Glutamatergic neuron (in vitro differentiated cells): ENCODE data around the gene PAK5. TPM values are rescaled to one million over a fixed set of nuclear protein-coding genes. Genes with fewer than 3 reads are reported as not detected.
A peak's percentile ranks its signal among the peaks of the same experiment; 100 is the strongest.

ENCODE experiments used
- DNase-seq: peaks from one replicate; pipeline ENCODE4 v3.0.0; 2022
- H3K27ac Mint-ChIP-seq: one replicate; pipeline ENCODE4 v1.8.0; 2020; ENCODE audit warnings: mild to moderate bottlenecking, mixed read lengths, inconsistent platforms; ENCODE audit not compliant: unreplicated experiment
- H3K27me3 Mint-ChIP-seq: one replicate; pipeline ENCODE4 v1.8.0; 2020; ENCODE audit warnings: mild to moderate bottlenecking, moderate library complexity, mixed read lengths, inconsistent platforms; ENCODE audit not compliant: unreplicated experiment
- H3K36me3 Mint-ChIP-seq: one replicate; pipeline ENCODE4 v1.8.0; 2020; ENCODE audit warnings: mild to moderate bottlenecking, mixed read lengths, inconsistent platforms; ENCODE audit not compliant: unreplicated experiment
- H3K4me1 Mint-ChIP-seq: one replicate; pipeline ENCODE4 v1.8.0; 2020; ENCODE audit warnings: mild to moderate bottlenecking, low read depth, mixed read lengths, inconsistent platforms; ENCODE audit not compliant: unreplicated experiment
- H3K4me3 Mint-ChIP-seq: one replicate; pipeline ENCODE4 v1.8.0; 2020; ENCODE audit warnings: mild to moderate bottlenecking, mixed read lengths, inconsistent platforms; ENCODE audit not compliant: unreplicated experiment
- H3K9me3 Mint-ChIP-seq: one replicate; pipeline ENCODE4 v1.8.0; 2020; ENCODE audit warnings: mild to moderate bottlenecking, moderate library complexity, mixed read lengths, inconsistent platforms; ENCODE audit not compliant: unreplicated experiment
- total RNA-seq: library from RNA; stranded (reverse); fragmentation: NEBNext Ultra II Directional; extraction: Animal tissue kit (Norgen Biotek cat#: 25700); gene quantifications from one replicate; pipeline ENCODE4 v1.2.1, GENCODE V29; 2021; ENCODE audit not compliant: unreplicated experiment
- TF ChIP-seq, protein P1 (sequence below): fragments of 200-600 bp; sonication (generic); IDR thresholded peaks from one replicate; pipeline ENCODE4 v1.5.0; 2021; ENCODE audit not compliant: partially characterized antibody, unreplicated experiment

Gene PAK5
- total RNA-seq, 1 donor from 2014 or later: 6.8 TPM

DNA sequence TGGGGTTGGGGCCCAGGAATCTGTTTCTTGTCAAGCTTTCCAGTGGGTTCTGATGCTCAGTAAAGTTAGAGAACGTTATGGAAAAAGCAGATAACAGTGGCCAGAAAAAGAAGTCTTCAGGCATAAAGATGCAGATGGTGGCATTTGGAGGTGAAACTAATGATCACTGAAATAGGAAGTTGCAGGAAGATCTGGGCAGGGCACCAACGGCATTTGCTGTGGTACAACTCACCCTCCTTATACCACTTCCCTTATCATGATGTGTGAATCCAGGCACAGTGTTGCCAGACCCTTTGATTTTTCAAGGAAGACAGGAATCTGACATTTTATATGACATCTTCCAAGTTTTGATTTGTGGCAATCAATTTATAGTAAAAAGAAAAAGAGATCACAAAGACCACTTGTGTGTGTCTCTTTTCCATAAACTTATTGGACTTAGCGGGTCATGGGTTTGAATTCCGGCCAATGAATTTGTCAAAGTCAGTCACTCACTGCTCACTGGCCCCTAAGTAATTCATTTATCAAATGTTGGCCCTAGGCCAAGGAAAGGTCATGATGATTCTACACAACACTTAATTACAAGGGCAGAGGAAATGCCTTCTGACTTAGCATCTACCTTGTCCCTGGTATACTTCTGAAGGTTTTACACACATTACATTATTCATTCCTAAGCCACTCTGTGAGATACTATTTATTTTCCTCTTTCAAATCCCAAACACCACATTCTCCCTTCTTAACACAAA is 286.9 kb downstream of the PAK5 start:
- Mint-ChIP-seq H3K4me1 (no peaks in the 10 kb centered on the region), H3K27me3 (no peaks in the 10 kb centered on the region), H3K36me3 (peaks cover 6% of the 10 kb centered on the region), H3K27ac (no peak overlapping the region), H3K4me3 (no peak overlapping the region), H3K9me3 (no peaks in the 10 kb centered on the region)
- DNase-seq: no peak
- TF ChIP-seq, protein P1, sequence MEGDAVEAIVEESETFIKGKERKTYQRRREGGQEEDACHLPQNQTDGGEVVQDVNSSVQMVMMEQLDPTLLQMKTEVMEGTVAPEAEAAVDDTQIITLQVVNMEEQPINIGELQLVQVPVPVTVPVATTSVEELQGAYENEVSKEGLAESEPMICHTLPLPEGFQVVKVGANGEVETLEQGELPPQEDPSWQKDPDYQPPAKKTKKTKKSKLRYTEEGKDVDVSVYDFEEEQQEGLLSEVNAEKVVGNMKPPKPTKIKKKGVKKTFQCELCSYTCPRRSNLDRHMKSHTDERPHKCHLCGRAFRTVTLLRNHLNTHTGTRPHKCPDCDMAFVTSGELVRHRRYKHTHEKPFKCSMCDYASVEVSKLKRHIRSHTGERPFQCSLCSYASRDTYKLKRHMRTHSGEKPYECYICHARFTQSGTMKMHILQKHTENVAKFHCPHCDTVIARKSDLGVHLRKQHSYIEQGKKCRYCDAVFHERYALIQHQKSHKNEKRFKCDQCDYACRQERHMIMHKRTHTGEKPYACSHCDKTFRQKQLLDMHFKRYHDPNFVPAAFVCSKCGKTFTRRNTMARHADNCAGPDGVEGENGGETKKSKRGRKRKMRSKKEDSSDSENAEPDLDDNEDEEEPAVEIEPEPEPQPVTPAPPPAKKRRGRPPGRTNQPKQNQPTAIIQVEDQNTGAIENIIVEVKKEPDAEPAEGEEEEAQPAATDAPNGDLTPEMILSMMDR: no peak

- Mint-ChIP-seq H3K36me3 (peaks cover 6% of the 10 kb centered on the region), H3K9me3 (no peaks in the 10 kb centered on the region), H3K4me1 (no peaks in the 10 kb centered on the region), H3K4me3 (no peak overlapping the region), H3K27me3 (no peaks in the 10 kb centered on the region), H3K27ac (no peak overlapping the region)
- TF ChIP-seq, protein P1: no peak
- no peak for DNase-seq
These were observed 288.0 kb downstream of the PAK5 start for GRCh38 chr20:9550871-9551270.

GRCh38 chr20:9550283-9550682 is 288.6 kb downstream of the PAK5 start:
- H3K27me3 Mint-ChIP-seq: no peaks in the 10 kb centered on the region
- no peaks in the 10 kb centered on the region for H3K9me3 Mint-ChIP-seq
- H3K36me3 Mint-ChIP-seq: peaks cover 6% of the 10 kb centered on the region
- no peak overlapping the region for H3K27ac Mint-ChIP-seq
- TF ChIP-seq, protein P1: no peak
- H3K4me3 Mint-ChIP-seq: no peak overlapping the region
- DNase-seq: no peak
- H3K4me1 Mint-ChIP-seq: no peaks in the 10 kb centered on the region

DNA sequence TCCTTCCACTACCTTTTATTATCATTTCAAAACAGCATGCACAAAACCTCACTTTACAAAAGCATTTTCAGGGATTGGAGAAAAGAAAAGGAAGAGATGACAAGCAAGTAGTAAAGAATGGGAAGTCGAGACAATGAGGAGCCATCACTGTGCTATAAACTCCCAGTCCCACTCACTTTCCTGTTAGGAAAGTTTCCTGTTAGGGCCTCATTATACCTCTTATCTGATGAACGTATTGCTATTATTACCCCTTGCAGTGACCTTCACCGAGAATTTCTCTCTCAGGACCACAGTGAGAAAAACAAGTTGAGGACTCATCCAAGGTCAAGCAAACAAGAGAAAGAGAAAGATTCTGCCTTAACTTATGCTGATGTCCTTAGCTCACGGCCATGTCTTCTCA is 295.7 kb downstream of the PAK5 start:
- no peak for DNase-seq
- peaks cover 5% of the 10 kb centered on the region for H3K36me3 Mint-ChIP-seq
- no peaks in the 10 kb centered on the region for H3K27me3 Mint-ChIP-seq
- TF ChIP-seq, protein P1: no peak
- H3K4me3 Mint-ChIP-seq: no peak overlapping the region
- H3K9me3 Mint-ChIP-seq: no peaks in the 10 kb centered on the region
- peaks cover under 1% of the 10 kb centered on the region for H3K4me1 Mint-ChIP-seq
- H3K27ac Mint-ChIP-seq: no peak overlapping the region

DNA sequence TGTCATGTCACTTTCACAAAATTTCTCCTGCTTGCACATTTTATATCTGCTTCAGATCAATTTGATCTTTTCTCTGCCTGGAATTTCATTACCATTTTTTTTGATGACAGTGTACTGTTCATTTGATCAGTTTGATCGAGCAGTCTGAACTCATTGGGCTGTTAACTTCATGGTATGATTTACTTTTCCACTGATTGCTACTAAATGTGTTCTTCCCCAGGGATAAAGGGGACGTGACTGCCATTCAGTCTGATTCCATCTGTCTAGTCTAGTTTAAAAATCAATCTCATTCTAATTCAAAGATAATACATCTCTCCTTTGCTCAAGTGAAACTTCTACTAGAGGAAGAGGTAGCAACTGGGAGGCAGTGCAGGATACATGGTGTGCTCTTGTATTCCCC is 303.4 kb downstream of the PAK5 start:
- H3K36me3 Mint-ChIP-seq: no peaks in the 10 kb centered on the region
- H3K27me3 Mint-ChIP-seq: no peaks in the 10 kb centered on the region
- peak overlapping the region; percentile 54 for H3K27ac Mint-ChIP-seq
- no peaks in the 10 kb centered on the region for H3K9me3 Mint-ChIP-seq
- DNase-seq: no peak
- H3K4me1 Mint-ChIP-seq: peaks cover 27% of the 10 kb centered on the region
- TF ChIP-seq, protein P1: no peak
- peak overlapping the region; percentile 46 for H3K4me3 Mint-ChIP-seq
